ENCODE measurements around the gene RNF25. TPM values are rescaled to one million over a fixed set of nuclear protein-coding genes. Genes with fewer than 3 reads are reported as not detected.

The RNF25 gene
- total RNA-seq, 4 donors from 2014 or later: 13.5 to 57.0 (median 19.5) TPM

GRCh38 chr2:218643751-218644310 lies 28.0 kb downstream of the RNF25 start:
- H3K36me3 ChIP-seq: peaks cover 3 to 98% (median 40%) of the 10 kb centered on the region in 3 donors
- no peaks in the 10 kb centered on the region for H3K9me3 ChIP-seq
- no peaks in the 10 kb centered on the region for H3K4me1 ChIP-seq
- no peaks in the 10 kb centered on the region for H3K27me3 ChIP-seq
- H3K27ac ChIP-seq: no peak overlapping the region
- TF ChIP-seq, protein P1, sequence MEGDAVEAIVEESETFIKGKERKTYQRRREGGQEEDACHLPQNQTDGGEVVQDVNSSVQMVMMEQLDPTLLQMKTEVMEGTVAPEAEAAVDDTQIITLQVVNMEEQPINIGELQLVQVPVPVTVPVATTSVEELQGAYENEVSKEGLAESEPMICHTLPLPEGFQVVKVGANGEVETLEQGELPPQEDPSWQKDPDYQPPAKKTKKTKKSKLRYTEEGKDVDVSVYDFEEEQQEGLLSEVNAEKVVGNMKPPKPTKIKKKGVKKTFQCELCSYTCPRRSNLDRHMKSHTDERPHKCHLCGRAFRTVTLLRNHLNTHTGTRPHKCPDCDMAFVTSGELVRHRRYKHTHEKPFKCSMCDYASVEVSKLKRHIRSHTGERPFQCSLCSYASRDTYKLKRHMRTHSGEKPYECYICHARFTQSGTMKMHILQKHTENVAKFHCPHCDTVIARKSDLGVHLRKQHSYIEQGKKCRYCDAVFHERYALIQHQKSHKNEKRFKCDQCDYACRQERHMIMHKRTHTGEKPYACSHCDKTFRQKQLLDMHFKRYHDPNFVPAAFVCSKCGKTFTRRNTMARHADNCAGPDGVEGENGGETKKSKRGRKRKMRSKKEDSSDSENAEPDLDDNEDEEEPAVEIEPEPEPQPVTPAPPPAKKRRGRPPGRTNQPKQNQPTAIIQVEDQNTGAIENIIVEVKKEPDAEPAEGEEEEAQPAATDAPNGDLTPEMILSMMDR (IDR thresholded peaks at IDR 0.05): no peak
- TF ChIP-seq EP300 (IDR thresholded peaks at IDR 0.05): no peak
- WGBS, 2 donors: 86 to 91% methylated on average over 10 of the region's 10 CpGs
- no peak for DNase-seq (ENCODE audit: low spot score in 2 of 2)
- H3K4me3 ChIP-seq: no peak overlapping the region

DNA sequence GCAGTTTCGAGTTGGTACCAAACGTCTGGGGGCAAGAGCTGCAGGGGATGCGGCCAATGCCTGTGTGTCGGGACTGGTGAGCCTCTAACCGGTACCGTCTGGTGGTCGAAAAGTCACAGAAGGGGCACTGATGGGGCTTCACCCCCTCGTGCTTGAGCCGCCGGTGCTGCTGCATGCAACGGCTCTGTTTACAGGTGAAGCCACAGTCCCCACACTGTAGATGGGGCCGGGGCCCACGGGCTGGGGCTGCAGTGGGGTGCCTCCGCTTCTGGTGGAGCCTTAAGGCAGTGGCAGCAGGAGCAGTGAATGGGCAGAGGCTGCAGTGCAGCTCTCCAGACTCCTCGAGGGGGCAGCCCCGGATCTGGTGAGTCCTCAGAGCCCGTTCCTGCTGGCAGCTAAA lies 29.0 kb downstream of the RNF25 start:
- no peaks in the 10 kb centered on the region for H3K27me3 ChIP-seq
- no peak overlapping the region for H3K27ac ChIP-seq
- H3K36me3 ChIP-seq: peaks cover 3 to 98% (median 46%) of the 10 kb centered on the region in 3 donors
- H3K9me3 ChIP-seq: no peaks in the 10 kb centered on the region
- no peak overlapping the region for H3K4me3 ChIP-seq
- TF ChIP-seq POLR2A (IDR thresholded peaks at IDR 0.05) (no peak), EP300 (IDR thresholded peaks at IDR 0.05) (no peak)
- TF ChIP-seq, protein P1 (IDR thresholded peaks at IDR 0.05): no peak
- no peak for DNase-seq (ENCODE audit: low spot score in 2 of 2)
- no peaks in the 10 kb centered on the region for H3K4me1 ChIP-seq
- WGBS, 2 donors: 86 to 94% methylated on average over 16 of the region's 17 CpGs

GRCh38 chr2:218642121-218642656 lies 29.6 kb downstream of the RNF25 start:
- H3K9me3 ChIP-seq: no peaks in the 10 kb centered on the region
- no peak for DNase-seq (ENCODE audit: low spot score in 2 of 2)
- WGBS, 2 donors: 93 to 97% methylated on average over 12 to 18 of the region's 18 CpGs
- H3K4me3 ChIP-seq: no peak overlapping the region
- H3K4me1 ChIP-seq: no peaks in the 10 kb centered on the region
- no peak overlapping the region for H3K27ac ChIP-seq
- no peak for TF ChIP-seq POLR2A (IDR thresholded peaks at IDR 0.05)
- TF ChIP-seq EP300 (IDR thresholded peaks at IDR 0.05): no peak
- TF ChIP-seq, protein P1 (IDR thresholded peaks at IDR 0.05): no peak
- H3K27me3 ChIP-seq: no peaks in the 10 kb centered on the region
- peaks cover 3 to 98% (median 46%) of the 10 kb centered on the region in 3 donors for H3K36me3 ChIP-seq

DNA sequence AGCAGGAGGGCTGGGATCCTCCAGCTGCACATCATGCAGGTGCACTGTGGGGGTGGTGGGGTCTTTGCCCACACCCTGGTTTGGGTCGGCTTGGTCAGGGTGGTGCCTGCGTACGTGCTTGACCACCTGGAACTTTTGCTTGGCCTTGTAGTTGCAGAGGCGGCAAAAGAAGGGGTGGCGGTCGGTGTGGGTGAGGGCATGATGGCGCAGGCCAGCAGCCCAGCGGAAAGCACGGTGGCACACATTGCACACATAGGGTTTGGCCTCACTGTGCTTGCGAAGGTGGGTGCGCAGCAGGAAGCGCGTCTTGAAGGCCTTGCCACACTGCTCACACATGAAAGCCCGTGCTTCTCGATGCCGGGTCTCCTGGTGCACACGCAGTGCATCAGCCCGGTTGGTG lies 33.4 kb downstream of the RNF25 start:
- no peaks in the 10 kb centered on the region for H3K27me3 ChIP-seq
- WGBS, 2 donors: 95 to 97% methylated on average over 18 of the region's 18 CpGs
- H3K4me3 ChIP-seq: no peak overlapping the region
- no peaks in the 10 kb centered on the region for H3K4me1 ChIP-seq
- H3K36me3 ChIP-seq: peaks cover 3 to 99% (median 23%) of the 10 kb centered on the region in 3 donors
- TF ChIP-seq POLR2A (IDR thresholded peaks at IDR 0.05) (no peak), EP300 (IDR thresholded peaks at IDR 0.05) (no peak)
- TF ChIP-seq, protein P1 (IDR thresholded peaks at IDR 0.05): no peak
- H3K9me3 ChIP-seq: no peaks in the 10 kb centered on the region
- H3K27ac ChIP-seq: no peak overlapping the region
- no peak for DNase-seq (ENCODE audit: low spot score in 2 of 2)

GRCh38 chr2:218635719-218636118 lies 36.1 kb downstream of the RNF25 start:
- no peak for DNase-seq (ENCODE audit: low spot score in 2 of 2)
- no peaks in the 10 kb centered on the region for H3K4me1 ChIP-seq
- 87 to 90% methylated on average over 5 of the region's 5 CpGs for WGBS, 2 donors
- no peak for TF ChIP-seq POLR2A (IDR thresholded peaks at IDR 0.05)
- TF ChIP-seq, protein P1 (IDR thresholded peaks at IDR 0.05): no peak
- TF ChIP-seq EP300 (IDR thresholded peaks at IDR 0.05): no peak
- no peak overlapping the region for H3K4me3 ChIP-seq
- no peaks in the 10 kb centered on the region for H3K9me3 ChIP-seq
- H3K27ac ChIP-seq: no peak overlapping the region
- H3K36me3 ChIP-seq: peaks cover 0 to 84% (median 6%) of the 10 kb centered on the region in 3 donors
- H3K27me3 ChIP-seq: no peaks in the 10 kb centered on the region
